BLaER1 treated with 17β-estradiol and CSF1 and Interleukin-3, amounts not matched to agents 10 nM and 100 nM (cell line): ENCODE results near the gene CDC42SE2.

Experiments used
- H3K27ac ChIP-seq, 11 experiments: shearing (Covaris generic); formaldehyde crosslinking; 2 replicates each; pipeline ENCODE4 v1.8.1; 2022
- H3K27me3 ChIP-seq, 11 experiments: shearing (Covaris generic); formaldehyde crosslinking; 2 replicates each; pipeline ENCODE4 v1.8.1; 2022
- H3K36me3 ChIP-seq, 11 experiments: shearing (Covaris generic); formaldehyde crosslinking; 2 replicates each; pipeline ENCODE4 v1.8.1; 2022
- H3K4me1 ChIP-seq, 10 experiments: shearing (Covaris generic); formaldehyde crosslinking; 2 replicates each; pipeline ENCODE4 v1.8.1; 2022
- H3K4me2 ChIP-seq, 11 experiments: shearing (Covaris generic); formaldehyde crosslinking; 2 replicates each; pipeline ENCODE4 v1.8.1; 2022
- H3K4me3 ChIP-seq, 10 experiments: shearing (Covaris generic); formaldehyde crosslinking; 2 replicates each; pipeline ENCODE4 v1.8.1; 2022
- H3K9ac ChIP-seq, 11 experiments: shearing (Covaris generic); formaldehyde crosslinking; 2 replicates each; pipeline ENCODE4 v1.8.1; 2022
- H3K9me3 ChIP-seq, 11 experiments: shearing (Covaris generic); formaldehyde crosslinking; replicated peaks in 1 of 11; 2 replicates each; pipeline ENCODE4 v1.8.1; 2022
- H4K20me1 ChIP-seq, 11 experiments: shearing (Covaris generic); formaldehyde crosslinking; 2 replicates each; pipeline ENCODE4 v1.8.1; 2022
- Cebpa-rat ChIP-seq, 11 experiments: shearing (Covaris generic); IDR thresholded peaks; 2 replicates each; pipeline ENCODE4 v1.8.1; 2022

The CDC42SE2 gene

GRCh38 chr5:131430794-131431193 lies 166.9 kb downstream of the CDC42SE2 start:
- no peak overlapping the region for H3K27ac ChIP-seq

GRCh38 chr5:131431794-131432193 lies 167.9 kb downstream of the CDC42SE2 start:
- Histone ChIP-seq H3K9ac (no peak overlapping the region), H3K4me1 (no peaks in the 10 kb centered on the region), H3K27ac (no peak overlapping the region), H4K20me1 (peaks cover 0 to 3% (median 0%) of the 10 kb centered on the region in 11 experiments; a peak in 1 of 22 replicates), H3K27me3 (no peaks in the 10 kb centered on the region), H3K36me3 (peaks cover 92 to 100% (median 99%) of the 10 kb centered on the region in 11 experiments), H3K4me2 (no peak overlapping the region), H3K9me3 (no peaks in the 10 kb centered on the region), H3K4me3 (no peak overlapping the region)
- TF ChIP-seq Cebpa-rat (IDR thresholded peaks at IDR 0.05): no peak

More at GRCh38 chr5:131430794-131431193, 166.9 kb downstream of the CDC42SE2 start:
- peaks cover 0 to 3% (median 0%) of the 10 kb centered on the region in 11 experiments; a peak in 1 of 22 replicates for H4K20me1 ChIP-seq
- no peaks in the 10 kb centered on the region for H3K4me1 ChIP-seq
- no peaks in the 10 kb centered on the region for H3K27me3 ChIP-seq
- no peak overlapping the region for H3K9ac ChIP-seq
- H3K9me3 ChIP-seq: no peaks in the 10 kb centered on the region
- TF ChIP-seq Cebpa-rat (IDR thresholded peaks at IDR 0.05): no peak
- H3K4me3 ChIP-seq: no peak overlapping the region
- no peak overlapping the region for H3K4me2 ChIP-seq
- H3K36me3 ChIP-seq: peaks cover 93 to 100% (median 99%) of the 10 kb centered on the region in 11 experiments

DNA sequence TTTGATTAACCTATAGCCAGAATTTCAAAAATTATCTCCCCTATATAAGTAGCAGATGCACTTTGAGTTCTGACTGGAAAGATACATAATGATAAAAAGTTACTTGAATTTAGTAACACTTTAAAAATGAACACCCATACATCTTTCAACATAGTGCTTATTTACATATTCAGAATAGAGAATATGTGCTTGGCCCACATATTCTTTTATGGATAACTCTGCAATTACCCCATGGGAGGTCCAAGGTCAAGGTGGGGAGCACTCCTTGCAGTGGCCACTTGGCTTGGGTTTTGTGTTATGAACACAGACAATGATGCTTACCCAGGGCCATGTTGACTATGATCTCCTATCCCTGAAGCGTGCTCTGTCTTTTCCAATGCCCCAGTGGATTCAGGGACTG lies 169.3 kb downstream of the CDC42SE2 start:
- Histone ChIP-seq H4K20me1 (peaks cover 0 to 3% (median 0%) of the 10 kb centered on the region in 11 experiments; a peak in 1 of 22 replicates), H3K4me2 (no peak overlapping the region), H3K36me3 (peaks cover 92 to 100% (median 99%) of the 10 kb centered on the region in 11 experiments), H3K9ac (no peak overlapping the region), H3K9me3 (no peaks in the 10 kb centered on the region), H3K27me3 (no peaks in the 10 kb centered on the region), H3K27ac (no peak overlapping the region), H3K4me1 (no peaks in the 10 kb centered on the region), H3K4me3 (no peak overlapping the region)
- TF ChIP-seq Cebpa-rat (IDR thresholded peaks at IDR 0.05): no peak

GRCh38 chr5:131436081-131436480 lies 172.2 kb downstream of the CDC42SE2 start:
- TF ChIP-seq Cebpa-rat (IDR thresholded peaks at IDR 0.05): no peak
- no peak overlapping the region for H3K27ac ChIP-seq
- H3K4me1 ChIP-seq: no peaks in the 10 kb centered on the region
- peaks cover 92 to 100% (median 99%) of the 10 kb centered on the region in 11 experiments for H3K36me3 ChIP-seq
- no peak overlapping the region for H3K4me3 ChIP-seq
- no peaks in the 10 kb centered on the region for H3K27me3 ChIP-seq
- no peak overlapping the region for H3K9ac ChIP-seq
- no peak overlapping the region for H3K4me2 ChIP-seq
- H3K9me3 ChIP-seq: no peaks in the 10 kb centered on the region
- no peaks in the 10 kb centered on the region for H4K20me1 ChIP-seq

DNA sequence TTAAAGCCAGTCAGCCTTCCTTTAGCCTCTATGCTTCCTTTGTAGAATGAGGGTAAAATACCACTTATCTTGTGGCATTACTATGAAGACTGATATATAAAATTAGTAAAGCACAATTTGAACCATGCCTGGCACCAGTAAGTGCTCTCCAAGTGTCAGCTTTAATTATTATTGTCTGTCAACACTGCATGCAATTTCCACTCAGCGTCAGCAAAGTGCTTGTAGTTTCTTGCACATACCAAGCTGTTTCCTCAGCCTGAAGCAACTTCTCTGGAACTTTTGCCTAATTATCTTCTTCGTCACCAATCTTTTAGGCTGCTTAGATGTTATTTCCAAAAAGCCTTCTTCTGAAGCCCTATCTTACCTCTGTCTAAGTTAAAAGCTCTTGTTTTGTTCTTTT lies 177.3 kb downstream of the CDC42SE2 start:
- peaks cover 93 to 100% (median 100%) of the 10 kb centered on the region in 11 experiments for H3K36me3 ChIP-seq

More for the DNA sequence above, 177.3 kb downstream of the CDC42SE2 start:
- Histone ChIP-seq H3K4me3 (no peak overlapping the region), H3K4me1 (no peaks in the 10 kb centered on the region), H4K20me1 (no peaks in the 10 kb centered on the region), H3K4me2 (no peak overlapping the region), H3K9ac (no peak overlapping the region), H3K9me3 (no peaks in the 10 kb centered on the region), H3K27ac (no peak overlapping the region), H3K27me3 (no peaks in the 10 kb centered on the region)
- TF ChIP-seq Cebpa-rat (IDR thresholded peaks at IDR 0.05): no peak
